IMR-90 (cell line): Measurements from ENCODE around the gene ENPP6. TPM values are rescaled to one million over a fixed set of nuclear protein-coding genes. Genes with fewer than 3 reads are reported as not detected.

Experiments used
- ATAC-seq: fragments of 200-7000 bp; cut with Tn5 transposase; 2 replicates; pipeline ENCODE4 v1.9.1; 2020; ENCODE audit warnings: low read depth, mild to moderate bottlenecking, moderate library complexity
- BruUV-seq: library from RNA; stranded (reverse); fragments of 400-500 nt; replicated peaks from 2 replicates; lab custom pipeline; 2021; lab: Mats Ljungman, UMichigan
- CTCF ChIA-PET: fragments of 300-600 bp; formaldehyde crosslinking; extraction: SDS; loops from one replicate; lab custom pipeline; 2021; ENCODE audit warnings: antibody characterized with exemption; lab: Yijun Ruan, JAX
- POLR2A ChIA-PET: fragments of 300-600 bp; sonication (Branson Sonifier 250); formaldehyde crosslinking; loops from one replicate; lab custom pipeline; 2022; ENCODE audit warnings: antibody characterized with exemption; ENCODE audit not compliant: unreplicated experiment; lab: Charles Lee
- DNase-seq: peaks from one replicate; pipeline ENCODE4 v3.0.0; 2013
- H2AFZ ChIP-seq: replicated peaks from 2 replicates; pipeline ENCODE3; 2013; ENCODE audit warnings: low read length, mild to moderate bottlenecking; ENCODE audit not compliant: poor library complexity
- H2AK5ac ChIP-seq: 2 replicates; pipeline ENCODE4 v1.6.1; 2013; ENCODE audit warnings: low read depth, low read length, inconsistent platforms
- H2AK9ac ChIP-seq: replicated peaks from 2 replicates; pipeline ENCODE3; 2013; ENCODE audit warnings: mild to moderate bottlenecking, low read depth, low read length, moderate library complexity; ENCODE audit not compliant: poor library complexity
- H2BK120ac ChIP-seq: 2 replicates; pipeline ENCODE4 v1.6.1; 2013; ENCODE audit warnings: low read depth, low read length, inconsistent platforms
- H2BK15ac ChIP-seq: 3 replicates; pipeline ENCODE4 v1.6.1; 2013; ENCODE audit warnings: low read depth, low read length, inconsistent platforms
- H2BK20ac ChIP-seq: 2 replicates; pipeline ENCODE4 v1.6.1; 2013; ENCODE audit warnings: low read depth, mild to moderate bottlenecking, inconsistent platforms, low read length, moderate library complexity
- H2BK5ac ChIP-seq: 2 replicates; pipeline ENCODE4 v1.6.1; 2013; ENCODE audit warnings: mild to moderate bottlenecking, low read depth, low read length, inconsistent platforms; ENCODE audit not compliant: poor library complexity, severe bottlenecking
- H3K14ac ChIP-seq: replicated peaks from 2 replicates; pipeline ENCODE4 v1.6.1; 2013; ENCODE audit warnings: low read depth, low read length, inconsistent platforms
- H3K18ac ChIP-seq: 2 replicates; pipeline ENCODE4 v1.6.1; 2013; ENCODE audit warnings: low read depth, low read length, control low read depth
- H3K23ac ChIP-seq: 2 replicates; pipeline ENCODE4 v1.6.1; 2013; ENCODE audit warnings: low read depth, low read length, inconsistent platforms
- H3K27ac ChIP-seq: 2 replicates; pipeline ENCODE4 v1.5.1; 2013; ENCODE audit warnings: mild to moderate bottlenecking, control low read depth, low read length; ENCODE audit not compliant: insufficient read depth
- H3K27me3 ChIP-seq: 2 replicates; pipeline ENCODE4 v1.6.1; 2013; ENCODE audit warnings: low read length; ENCODE audit not compliant: control insufficient read depth, insufficient read depth
- H3K36me3 ChIP-seq: 2 replicates; pipeline ENCODE4 v1.6.1; 2013; ENCODE audit warnings: low read length, mixed read lengths; ENCODE audit not compliant: control insufficient read depth, insufficient read depth
- H3K4ac ChIP-seq: 2 replicates; pipeline ENCODE4 v1.6.1; 2013; ENCODE audit warnings: low read depth, low read length, inconsistent platforms
- H3K4me1 ChIP-seq: 2 replicates; pipeline ENCODE4 v1.6.1; 2013; ENCODE audit warnings: low read length, mixed read lengths; ENCODE audit not compliant: control insufficient read depth, insufficient read depth
- H3K4me2 ChIP-seq: 2 replicates; pipeline ENCODE4 v1.6.1; 2013; ENCODE audit warnings: low read depth, mild to moderate bottlenecking, control low read depth, low read length, moderate library complexity
- H3K4me3 ChIP-seq: 2 replicates; pipeline ENCODE4 v1.5.1; 2013; ENCODE audit warnings: low read depth, mild to moderate bottlenecking, control low read depth, low read length, moderate library complexity; ENCODE audit not compliant: insufficient read depth
- H3K56ac ChIP-seq: 2 replicates; pipeline ENCODE4 v1.6.1; 2013; ENCODE audit warnings: low read length, inconsistent platforms; ENCODE audit not compliant: insufficient read depth; ENCODE audit errors: extremely low read depth
- H3K79me1 ChIP-seq, 2 experiments: 2 replicates each; pipeline ENCODE4 v1.6.1; 2013; ENCODE audit warnings: low read length in 2 of 2, inconsistent platforms in 1 of 2, low read depth in 1 of 2
- H3K9ac ChIP-seq: 2 replicates; pipeline ENCODE4 v1.6.1; 2013; ENCODE audit warnings: low read depth, low read length, control low read depth
- H3K9me1 ChIP-seq: 2 replicates; pipeline ENCODE4 v1.6.1; 2013; ENCODE audit warnings: low read length, inconsistent platforms; ENCODE audit not compliant: insufficient read depth
- H3K9me3 ChIP-seq: 2 replicates; pipeline ENCODE4 v1.6.1; 2013; ENCODE audit warnings: low read length; ENCODE audit not compliant: control insufficient read depth, insufficient read depth
- H4K20me1 ChIP-seq: 2 replicates; pipeline ENCODE4 v1.6.1; 2013; ENCODE audit warnings: low read length, inconsistent platforms; ENCODE audit not compliant: insufficient read depth
- H4K5ac ChIP-seq: 2 replicates; pipeline ENCODE4 v1.6.1; 2013; ENCODE audit warnings: mild to moderate bottlenecking, low read depth, low read length, control low read depth
- H4K8ac ChIP-seq, 2 experiments: 2 replicates each; pipeline ENCODE4 v1.6.1; 2013; ENCODE audit warnings: low read depth in 2 of 2, low read length in 2 of 2, control low read depth in 1 of 2, inconsistent platforms in 1 of 2
- H4K91ac ChIP-seq: 2 replicates; pipeline ENCODE4 v1.6.1; 2013; ENCODE audit warnings: low read depth, low read length, inconsistent platforms; ENCODE audit not compliant: insufficient read depth
- MAFK ChIP-seq: IDR thresholded peaks from 2 replicates; pipeline ENCODE4 v1.6.1; 2012; ENCODE audit warnings: low read depth, low read length, improper control_type of control experiment
- MXI1 ChIP-seq: IDR thresholded peaks from 2 replicates; pipeline ENCODE4 v1.6.1; 2012; ENCODE audit warnings: low read depth, mild to moderate bottlenecking, low read length, moderate library complexity, borderline replicate concordance
- SMC3 ChIP-seq: fragments of 150-350 bp; IDR thresholded peaks from 2 replicates; pipeline ENCODE4 v1.6.1; 2016; ENCODE audit warnings: low read depth, mild to moderate bottlenecking, antibody characterized with exemption, low read length, moderate library complexity
- WGBS, 2 experiments: methylation state at CpG; one replicate each; pipeline versions ENCODE4 v1.1.5 to v1.1.7; 2013; ENCODE audit warnings: missing lambda C conversion rate in 2 of 2; ENCODE audit not compliant: insufficient read length in 1 of 2; ENCODE audit errors: extremely low coverage in 2 of 2; 5-methylcytosine and 5-hydroxymethylcytosine counted together
- dilution Hi-C: fragments of 300-500 bp; cut with HindIII; formaldehyde crosslinking; loops from one replicate; pipeline ENCODE4 v1.14.3; 2018; ENCODE audit warnings: low sequenced_read_pairs; ENCODE audit not compliant: unreplicated experiment
- in situ Hi-C: fragments of 300-500 bp; cut with MboI; formaldehyde crosslinking; loops from 3 replicates; pipeline ENCODE4 v1.14.3; 2019; ENCODE audit warnings: low sequenced_read_pairs, inconsistent platforms, mixed read lengths
- intact Hi-C: fragments of 100-400 bp; cut with micrococcal nuclease; formaldehyde crosslinking; loops from 2 replicates; pipeline ENCODE4 v1.10.0; 2022
- polyA plus RNA-seq, 3 experiments: library from polyadenylated mRNA; depleted of rRNA; stranded (reverse); fragments of >200 nt; gene quantifications; 2 replicates each; pipeline ENCODE4 v1.2.3, GENCODE V29; 2012; ENCODE audit warnings: low replicate concordance in 1 of 3
- total RNA-seq: library from RNA; depleted of rRNA; stranded (reverse); fragments of >200 nt; gene quantifications from 2 replicates; pipeline ENCODE4 v1.2.3, GENCODE V29; 2012

ENPP6 gene
- total and polyA plus RNA-seq, 2 of the 4 experiments (the other 2 are of a cell fraction) = not detected

DNA sequence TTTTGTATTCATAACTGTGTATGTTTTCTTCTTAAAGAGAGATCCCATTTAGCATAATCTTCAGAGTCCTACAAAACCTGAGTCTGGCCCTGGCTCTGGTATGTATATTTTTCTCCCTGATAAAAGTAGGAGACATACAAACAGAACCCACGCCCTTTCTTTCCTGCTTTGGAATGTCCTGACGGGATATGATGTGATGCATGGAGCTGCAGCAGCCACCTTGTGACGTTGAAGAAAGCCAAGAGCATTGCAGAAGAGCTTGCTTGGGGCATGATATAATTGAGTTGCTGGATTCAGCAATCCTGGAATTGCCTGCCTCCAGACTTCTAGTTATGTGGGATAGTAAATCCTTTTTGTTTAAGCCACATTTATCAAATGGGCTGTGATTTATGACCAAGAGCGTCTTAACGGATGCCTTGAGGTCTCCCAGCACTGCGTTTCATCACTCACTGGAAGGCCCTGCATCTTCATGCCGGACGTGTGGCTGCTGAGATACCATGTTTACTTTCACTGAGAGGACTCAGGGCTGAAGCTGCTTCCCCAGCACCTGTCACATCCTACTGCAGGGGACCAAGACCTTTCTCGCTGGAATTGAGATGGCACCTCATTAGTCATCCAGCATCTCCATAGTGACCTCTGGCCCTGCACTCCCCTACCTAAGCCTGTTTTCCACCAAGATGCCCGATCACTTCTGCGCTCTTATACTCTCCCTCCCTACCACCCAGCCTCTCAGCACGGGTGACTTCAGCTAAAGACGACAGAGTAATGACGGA lies 107.0 kb downstream of the ENPP6 start (continued):
- no peak for TF ChIP-seq MXI1

DNA sequence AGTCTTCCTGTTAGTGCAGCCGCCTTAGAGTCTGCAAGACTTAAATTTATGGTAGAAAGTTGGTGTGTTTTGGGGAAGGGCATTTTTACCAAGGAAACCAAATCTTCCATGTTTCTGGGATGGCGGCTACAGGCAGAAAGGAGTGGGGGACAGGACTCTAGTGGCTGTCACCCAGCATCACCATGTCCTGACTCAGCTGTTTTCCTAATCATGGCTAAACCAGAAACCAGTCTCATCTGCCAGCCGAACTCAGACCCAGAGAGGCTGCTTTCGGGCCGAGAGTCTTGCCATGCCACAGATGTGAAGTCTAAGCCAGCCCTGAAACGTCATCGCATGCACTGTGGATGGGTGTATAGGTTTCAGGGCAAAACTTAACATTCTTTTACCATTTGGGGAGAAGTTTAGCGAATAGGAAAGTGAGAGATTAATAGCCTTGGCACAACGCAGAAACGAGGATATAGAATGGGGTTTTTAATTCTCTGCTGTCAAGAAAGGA lies 109.6 kb downstream of the ENPP6 start:
- H3K9me1 ChIP-seq = no peaks in the 10 kb centered on the region
- peaks cover 2% of the 10 kb centered on the region; the same call in 1 of the 2 replicates for H3K27me3 ChIP-seq
- H3K23ac ChIP-seq = no peak overlapping the region
- H2BK5ac ChIP-seq = no peak overlapping the region
- BruUV-seq = no TSS peak
- H3K4ac ChIP-seq = no peak overlapping the region
- dilution Hi-C loops = no loop called here
- no peaks in the 10 kb centered on the region for H4K20me1 ChIP-seq
- no peak overlapping the region for H4K8ac ChIP-seq
- no peak overlapping the region for H2BK20ac ChIP-seq
- no peak overlapping the region for H3K18ac ChIP-seq
- ChIA-PET CTCF (no interaction called here), POLR2A (no interaction called here)
- H3K14ac ChIP-seq = no peak overlapping the region
- intact Hi-C loops = no loop called here
- ATAC-seq = no peak
- H3K56ac ChIP-seq = no peak overlapping the region
- no peak overlapping the region for H2AK9ac ChIP-seq
- no peaks in the 10 kb centered on the region for H3K4me1 ChIP-seq
- TF ChIP-seq MAFK (peak; percentile 48), SMC3 (no peak)
- H3K27ac ChIP-seq = no peak overlapping the region
- H3K4me2 ChIP-seq = no peak overlapping the region
- no peak overlapping the region for H2AK5ac ChIP-seq
- no peak overlapping the region for H2BK15ac ChIP-seq
- no peak overlapping the region for H2BK120ac ChIP-seq
- H3K9ac ChIP-seq = no peak overlapping the region
- no peak overlapping the region for H4K91ac ChIP-seq
- no peak overlapping the region for H2AFZ ChIP-seq
- WGBS, 2 experiments = no CpG with 5 or more reads among the region's 10 CpGs
- no peak overlapping the region for H4K5ac ChIP-seq
- H3K79me1 ChIP-seq = no peaks in the 10 kb centered on the region
- in situ Hi-C loops = no loop called here
- H3K4me3 ChIP-seq = no peak overlapping the region
- DNase-seq = no peak
- H3K9me3 ChIP-seq = peaks cover 2% of the 10 kb centered on the region; the same call in 1 of the 2 replicates
- no peaks in the 10 kb centered on the region for H3K36me3 ChIP-seq
